Measurements from ENCODE around the gene ARSB. TPM values are rescaled to one million over a fixed set of nuclear protein-coding genes. Genes with fewer than 3 reads are reported as not detected.

Gene ARSB
- total RNA-seq, 1 donor from 2014 or later = 16.7 TPM

DNA sequence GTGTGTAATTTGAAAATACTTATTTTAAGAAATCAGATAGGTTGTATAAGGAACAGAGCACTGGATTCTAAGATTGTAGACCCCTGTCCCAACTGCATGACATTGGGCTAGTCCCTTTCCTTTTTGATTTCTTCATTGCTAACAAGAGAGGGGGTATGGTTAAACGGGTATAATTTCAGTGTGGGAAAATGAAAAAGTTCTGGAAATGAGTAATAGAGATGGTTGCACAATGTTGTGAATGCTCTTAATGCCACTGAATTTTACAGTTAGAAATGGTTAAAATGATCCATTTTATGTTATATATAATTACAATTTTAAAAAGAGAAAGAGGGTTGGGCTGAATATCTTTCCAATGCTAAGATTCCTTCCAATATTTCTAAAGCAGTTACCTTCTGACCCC, 233.2 kb downstream of the ARSB start:
- DNase-seq (ENCODE audit: low read depth) = no peak
- no peak overlapping the region for H3K4me3 ChIP-seq (ENCODE audit: low read depth, low read length)
- no peak for TF ChIP-seq CTCF (conservative IDR thresholded peaks at IDR 0.05; ENCODE audit: low read depth, low read length)

DNA sequence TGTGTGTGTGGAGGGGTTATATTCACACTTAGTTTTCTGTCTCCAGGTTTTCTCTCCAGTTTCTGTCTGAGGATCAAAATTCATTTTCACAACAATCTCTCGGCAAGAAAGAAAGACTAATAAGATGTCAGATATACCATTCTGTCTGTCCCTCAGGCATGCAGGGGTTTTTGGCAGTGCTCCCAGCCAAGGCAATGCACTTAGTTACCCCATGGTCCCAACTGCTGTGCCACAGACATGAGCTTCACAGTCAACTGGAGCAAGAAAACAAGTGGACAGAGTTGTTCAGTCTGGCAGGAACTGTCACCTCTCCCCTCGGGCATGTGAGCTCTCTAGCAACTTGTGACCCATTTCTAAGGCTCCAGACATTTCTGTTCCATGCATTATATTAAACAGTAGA, 234.8 kb downstream of the ARSB start:
- no peak for TF ChIP-seq CTCF (conservative IDR thresholded peaks at IDR 0.05; ENCODE audit: low read depth, low read length)
- no peak for DNase-seq (ENCODE audit: low read depth)
- no peak overlapping the region for H3K4me3 ChIP-seq (ENCODE audit: low read depth, low read length)

- no peak for DNase-seq (ENCODE audit: low read depth)
- no peak overlapping the region for H3K4me3 ChIP-seq (ENCODE audit: low read depth, low read length)
- TF ChIP-seq CTCF (conservative IDR thresholded peaks at IDR 0.05; ENCODE audit: low read depth, low read length) = no peak
These were observed 237.3 kb downstream of the ARSB start for GRCh38 chr5:78747705-78748359.

DNA sequence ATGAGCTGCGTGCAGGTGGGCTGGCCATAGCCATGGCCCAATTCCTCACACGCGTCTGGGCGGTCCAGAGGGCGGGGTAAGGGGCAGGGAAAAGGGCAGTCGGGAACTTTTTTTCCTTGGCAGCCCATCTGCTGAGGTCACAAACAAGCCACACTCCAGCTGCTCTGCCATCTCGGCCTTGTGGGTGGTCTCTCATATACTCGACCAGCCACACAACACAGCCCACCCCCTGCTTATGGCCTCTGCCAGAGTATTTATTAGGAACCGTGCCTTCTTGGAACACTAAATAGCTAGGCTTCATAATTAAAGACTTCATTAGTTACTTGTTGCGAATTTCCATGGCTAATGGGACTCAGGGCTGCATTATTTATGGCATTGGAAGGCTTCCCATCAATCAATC, 238.1 kb downstream of the ARSB start:
- H3K4me3 ChIP-seq (ENCODE audit: low read depth, low read length) = no peak overlapping the region
- TF ChIP-seq CTCF (conservative IDR thresholded peaks at IDR 0.05; ENCODE audit: low read depth, low read length) = no peak
- DNase-seq (ENCODE audit: low read depth) = no peak

GRCh38 chr5:78746021-78746770, 238.9 kb downstream of the ARSB start:
- no peak for DNase-seq (ENCODE audit: low read depth)
- TF ChIP-seq CTCF (conservative IDR thresholded peaks at IDR 0.05; ENCODE audit: low read depth, low read length) = no peak
- H3K4me3 ChIP-seq (ENCODE audit: low read depth, low read length) = no peak overlapping the region

GRCh38 chr5:78744951-78745534, 240.1 kb downstream of the ARSB start:
- TF ChIP-seq CTCF (conservative IDR thresholded peaks at IDR 0.05; ENCODE audit: low read depth, low read length) = no peak
- no peak overlapping the region for H3K4me3 ChIP-seq (ENCODE audit: low read depth, low read length)
- DNase-seq (ENCODE audit: low read depth) = no peak

All from epithelial cell of proximal tubule (primary cell).